Neuronal stem cell (in vitro differentiated cells): Measurements from ENCODE around the gene ACOD1.

ENCODE experiments used
- DNase-seq: peaks from one replicate; pipeline ENCODE4 v3.0.0-alpha.2; 2013; ENCODE audit warnings: low spot score
- H2AFZ ChIP-seq: one replicate; pipeline ENCODE4 v1.6.1; 2013; ENCODE audit warnings: mild to moderate bottlenecking, low read length, inconsistent platforms
- H2AK5ac ChIP-seq: 2 replicates; pipeline ENCODE4 v1.6.1; 2013; ENCODE audit warnings: low read depth, mild to moderate bottlenecking, inconsistent platforms, low read length, moderate library complexity, mixed read lengths
- H2BK120ac ChIP-seq: 2 replicates; pipeline ENCODE4 v1.6.1; 2013; ENCODE audit warnings: low read depth, mild to moderate bottlenecking, inconsistent platforms, low read length, moderate library complexity, mixed read lengths
- H2BK12ac ChIP-seq: one replicate; pipeline ENCODE4 v1.6.1; 2013; ENCODE audit warnings: low read length, inconsistent platforms
- H2BK15ac ChIP-seq: 2 replicates; pipeline ENCODE4 v1.6.1; 2013; ENCODE audit warnings: mild to moderate bottlenecking, low read length, inconsistent platforms, mixed read lengths
- H2BK5ac ChIP-seq: one replicate; pipeline ENCODE4 v1.6.1; 2013; ENCODE audit warnings: inconsistent platforms, mild to moderate bottlenecking, low read length, moderate library complexity
- H3K14ac ChIP-seq: one replicate; pipeline ENCODE4 v1.6.1; 2013; ENCODE audit warnings: low read length, inconsistent platforms
- H3K18ac ChIP-seq: 2 replicates; pipeline ENCODE4 v1.6.1; 2013; ENCODE audit warnings: low read length, inconsistent platforms
- H3K23ac ChIP-seq: 2 replicates; pipeline ENCODE4 v1.6.1; 2013; ENCODE audit warnings: low read depth, mild to moderate bottlenecking, mixed read lengths, low read length, inconsistent platforms; ENCODE audit not compliant: poor library complexity
- H3K27ac ChIP-seq: replicated peaks from 3 replicates; pipeline ENCODE4 v1.5.1; 2013; ENCODE audit warnings: low read length, inconsistent platforms
- H3K27me3 ChIP-seq, 3 experiments: 2 replicates each; pipeline ENCODE4 v1.6.1; 2013; ENCODE audit warnings: low read length in 3 of 3, mild to moderate bottlenecking in 2 of 3, inconsistent platforms in 1 of 3, low read depth in 1 of 3, mixed read lengths in 1 of 3, moderate library complexity in 1 of 3; ENCODE audit not compliant: control insufficient read depth in 3 of 3, insufficient read depth in 3 of 3
- H3K36me3 ChIP-seq, 2 donors: replicated peaks in 1 of 2; 2 replicates each; pipeline ENCODE4 v1.6.1; 2013; ENCODE audit warnings: low read length in 2 of 2; ENCODE audit not compliant: control insufficient read depth in 2 of 2, insufficient read depth in 2 of 2
- H3K4ac ChIP-seq: 2 replicates; pipeline ENCODE4 v1.6.1; 2013; ENCODE audit warnings: inconsistent platforms, mild to moderate bottlenecking, low read length, moderate library complexity
- H3K4me1 ChIP-seq, 2 donors: 1 replicate in 1 of 2; 2 replicates in 1 of 2; pipeline ENCODE4 v1.6.1; 2013; ENCODE audit warnings: low read length in 2 of 2, low read depth in 1 of 2; ENCODE audit not compliant: control insufficient read depth in 2 of 2, insufficient read depth in 1 of 2
- H3K4me2 ChIP-seq: one replicate; pipeline ENCODE4 v1.6.1; 2013; ENCODE audit warnings: mild to moderate bottlenecking, low read length, inconsistent platforms; ENCODE audit not compliant: insufficient read depth, poor library complexity, severe bottlenecking
- H3K4me3 ChIP-seq, 2 donors: 2 replicates each; pipeline ENCODE4 v1.5.1; 2013; ENCODE audit warnings: low read length in 2 of 2, mild to moderate bottlenecking in 2 of 2, inconsistent platforms in 1 of 2, moderate library complexity in 1 of 2
- H3K79me1 ChIP-seq: one replicate; pipeline ENCODE4 v1.6.1; 2013; ENCODE audit warnings: low read depth, mild to moderate bottlenecking, inconsistent platforms, low read length, moderate library complexity
- H3K9ac ChIP-seq: one replicate; pipeline ENCODE4 v1.6.1; 2013; ENCODE audit warnings: mild to moderate bottlenecking, low read depth, low read length, inconsistent platforms; ENCODE audit not compliant: poor library complexity
- H3K9me3 ChIP-seq, 2 donors: replicated peaks in 1 of 2; 2 replicates each; pipeline versions ENCODE3 to v1.6.1; 2013; ENCODE audit warnings: low read length in 2 of 2, mild to moderate bottlenecking in 2 of 2, inconsistent platforms in 1 of 2, low read depth in 1 of 2, mixed read lengths in 1 of 2, moderate library complexity in 1 of 2; ENCODE audit not compliant: control insufficient read depth in 2 of 2, insufficient read depth in 1 of 2
- H4K8ac ChIP-seq: one replicate; pipeline ENCODE4 v1.6.1; 2013; ENCODE audit warnings: low read depth, mild to moderate bottlenecking, inconsistent platforms, low read length, moderate library complexity
- H4K91ac ChIP-seq: one replicate; pipeline ENCODE4 v1.6.1; 2013; ENCODE audit warnings: low read length, low read depth, mild to moderate bottlenecking, inconsistent platforms; ENCODE audit not compliant: poor library complexity
- WGBS, 2 donors: extraction: QIAGEN DNeasy Blood & Tissue Kit; methylation state at CpG; one replicate each; pipeline ENCODE4 v1.1.7; 2013; ENCODE audit warnings: missing lambda C conversion rate in 2 of 2, mixed read lengths in 1 of 2; ENCODE audit not compliant: insufficient read length in 2 of 2, insufficient replicate concordance in 1 of 2; ENCODE audit errors: extremely low coverage in 2 of 2; 5-methylcytosine and 5-hydroxymethylcytosine counted together

ACOD1 gene

GRCh38 chr13:76929320-76929719 is 19.0 kb upstream of the ACOD1 start:
- H2BK12ac ChIP-seq: no peak overlapping the region
- WGBS, 2 donors: no CpG with 5 or more reads among the region's 8 CpGs
- no peak overlapping the region for H4K8ac ChIP-seq
- H3K18ac ChIP-seq: no peak overlapping the region
- no peak overlapping the region for H3K23ac ChIP-seq
- no peak overlapping the region for H2AFZ ChIP-seq
- H3K4me1 ChIP-seq: no peaks in the 10 kb centered on the region
- H2AK5ac ChIP-seq: no peak overlapping the region
- H3K14ac ChIP-seq: no peak overlapping the region
- H3K4me3 ChIP-seq: no peak overlapping the region
- DNase-seq: no peak
- no peak overlapping the region for H2BK15ac ChIP-seq
- H3K27ac ChIP-seq: no peak overlapping the region
- H3K4me2 ChIP-seq: no peak overlapping the region
- H2BK5ac ChIP-seq: no peak overlapping the region
- no peaks in the 10 kb centered on the region for H3K79me1 ChIP-seq
- no peaks in the 10 kb centered on the region for H3K36me3 ChIP-seq
- H3K4ac ChIP-seq: no peak overlapping the region
- no peaks in the 10 kb centered on the region for H3K9me3 ChIP-seq
- H2BK120ac ChIP-seq: no peak overlapping the region
- H3K27me3 ChIP-seq: no peaks in the 10 kb centered on the region
- H4K91ac ChIP-seq: no peak overlapping the region
- H3K9ac ChIP-seq: no peak overlapping the region

- Histone ChIP-seq H2BK5ac (no peak overlapping the region), H2AK5ac (no peak overlapping the region), H3K9ac (no peak overlapping the region), H3K27ac (no peak overlapping the region), H3K79me1 (no peaks in the 10 kb centered on the region), H3K4me3 (no peak overlapping the region), H3K23ac (no peak overlapping the region), H2BK12ac (no peak overlapping the region), H3K14ac (no peak overlapping the region), H3K4ac (no peak overlapping the region), H2BK120ac (no peak overlapping the region), H4K91ac (no peak overlapping the region), H2AFZ (no peak overlapping the region), H2BK15ac (no peak overlapping the region), H3K18ac (no peak overlapping the region), H3K4me2 (no peak overlapping the region), H3K36me3 (no peaks in the 10 kb centered on the region), H3K9me3 (no peaks in the 10 kb centered on the region), H3K27me3 (no peaks in the 10 kb centered on the region), H4K8ac (no peak overlapping the region), H3K4me1 (no peaks in the 10 kb centered on the region)
- no peak for DNase-seq
- no CpG with 5 or more reads among the region's 2 CpGs for WGBS, 2 donors
Measured at GRCh38 chr13:76929851-76930374, 18.4 kb upstream of the ACOD1 start.

GRCh38 chr13:76932076-76932475 is 16.2 kb upstream of the ACOD1 start:
- Histone ChIP-seq H2BK15ac (no peak overlapping the region), H3K4ac (no peak overlapping the region), H3K4me3 (no peak overlapping the region), H3K4me2 (no peak overlapping the region), H4K8ac (no peak overlapping the region), H3K27me3 (no peaks in the 10 kb centered on the region), H3K9ac (no peak overlapping the region), H3K27ac (no peak overlapping the region), H3K18ac (no peak overlapping the region), H4K91ac (no peak overlapping the region), H2BK12ac (no peak overlapping the region), H2BK5ac (no peak overlapping the region), H3K9me3 (no peaks in the 10 kb centered on the region), H3K4me1 (no peaks in the 10 kb centered on the region), H3K36me3 (no peaks in the 10 kb centered on the region), H3K23ac (no peak overlapping the region), H3K79me1 (no peaks in the 10 kb centered on the region), H2AFZ (no peak overlapping the region), H3K14ac (no peak overlapping the region), H2BK120ac (no peak overlapping the region), H2AK5ac (no peak overlapping the region)
- no peak for DNase-seq
- WGBS, 2 donors: no CpG with 5 or more reads among the region's 4 CpGs

DNA sequence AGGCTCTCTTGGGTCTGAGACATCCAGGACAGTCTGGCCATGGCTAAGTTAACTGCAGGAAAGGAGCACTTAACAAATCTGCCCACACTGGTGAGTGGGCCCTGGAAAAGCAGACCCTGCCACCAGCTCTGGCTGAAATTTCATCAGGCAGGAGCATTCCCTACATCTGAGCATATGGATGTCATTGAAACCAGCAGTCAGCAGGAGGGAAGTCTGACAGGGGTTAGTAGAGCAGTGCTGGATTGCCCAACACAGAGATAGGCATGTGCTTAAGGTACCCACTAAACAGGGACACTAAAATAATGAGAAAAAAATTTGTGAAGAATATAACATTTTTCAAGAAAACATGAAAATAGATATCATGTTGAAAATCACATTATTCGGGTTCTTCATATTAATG is 13.6 kb upstream of the ACOD1 start:
- H3K4ac ChIP-seq: no peak overlapping the region
- H3K18ac ChIP-seq: no peak overlapping the region
- H2BK5ac ChIP-seq: no peak overlapping the region
- H4K91ac ChIP-seq: no peak overlapping the region
- WGBS, 2 donors: no CpG with 5 or more reads among the region's 1 CpG
- H3K23ac ChIP-seq: no peak overlapping the region
- H3K27ac ChIP-seq: no peak overlapping the region
- H3K27me3 ChIP-seq: no peaks in the 10 kb centered on the region
- no peaks in the 10 kb centered on the region for H3K79me1 ChIP-seq
- no peak overlapping the region for H2BK12ac ChIP-seq
- no peaks in the 10 kb centered on the region for H3K36me3 ChIP-seq
- H3K14ac ChIP-seq: no peak overlapping the region
- DNase-seq: no peak
- no peak overlapping the region for H3K4me2 ChIP-seq
- no peak overlapping the region for H2BK15ac ChIP-seq
- no peak overlapping the region for H3K9ac ChIP-seq
- H3K4me1 ChIP-seq: no peaks in the 10 kb centered on the region
- H3K9me3 ChIP-seq: no peaks in the 10 kb centered on the region
- no peak overlapping the region for H2BK120ac ChIP-seq
- no peak overlapping the region for H4K8ac ChIP-seq
- no peak overlapping the region for H2AFZ ChIP-seq
- no peak overlapping the region for H3K4me3 ChIP-seq
- H2AK5ac ChIP-seq: no peak overlapping the region
